Astrocyte of the spinal cord (primary cell): ENCODE data around the gene DKK1.

Source experiments
- DNase-seq: peaks from one replicate; pipeline ENCODE4 v3.0.0; 2011; ENCODE audit warnings: low read depth, low spot score
- H3K4me3 ChIP-seq: 2 replicates; pipeline ENCODE4 v1.5.1; 2011; ENCODE audit warnings: low read depth, mild to moderate bottlenecking, low read length, moderate library complexity
- CTCF ChIP-seq: IDR thresholded peaks from 2 replicates; pipeline ENCODE4 v1.5.1; 2012; ENCODE audit warnings: low read depth, mild to moderate bottlenecking, low read length, inconsistent platforms
- in situ Hi-C: cut with HindIII; loops from 2 replicates; pipeline ENCODE4 v1.10.0; 2017; ENCODE audit warnings: low sequenced_read_pairs

The DKK1 gene

GRCh38 chr10:52300599-52301277, 13.3 kb upstream of the DKK1 start:
- no peak overlapping the region for H3K4me3 ChIP-seq
- no peak for TF ChIP-seq CTCF
- in situ Hi-C loops: no loop called here
- no peak for DNase-seq

- H3K4me3 ChIP-seq: peak overlapping the region; percentile 50
- peak; percentile 82 for DNase-seq
- TF ChIP-seq CTCF: peak; percentile 65
- in situ Hi-C loops: no loop called here
Measured at GRCh38 chr10:52308251-52309031, 5.6 kb upstream of the DKK1 start.

GRCh38 chr10:52312942-52313255, 1.2 kb upstream of the DKK1 start:
- DNase-seq: peak; percentile 37
- no peak for TF ChIP-seq CTCF
- H3K4me3 ChIP-seq: peak overlapping the region; percentile 79
- in situ Hi-C loops: no loop called here

GRCh38 chr10:52313256-52313932, 687 bp upstream of the DKK1 start:
- peak overlapping the region; percentile 79 for H3K4me3 ChIP-seq
- in situ Hi-C loops: no loop called here
- no peak for TF ChIP-seq CTCF
- peak; percentile 48 for DNase-seq

- DNase-seq: peak; percentile 54
- in situ Hi-C loops: no loop called here
- H3K4me3 ChIP-seq: peak overlapping the region; percentile 79
- no peak for TF ChIP-seq CTCF
Measured at GRCh38 chr10:52314822-52315552, 906 bp downstream of the DKK1 start.

GRCh38 chr10:52316001-52316400, 1.9 kb downstream of the DKK1 start:
- H3K4me3 ChIP-seq: peak overlapping the region; percentile 79
- TF ChIP-seq CTCF: no peak
- DNase-seq: no peak
- in situ Hi-C loops: no loop called here
